Measurements from ENCODE around the gene TAOK3. TPM values are rescaled to one million over a fixed set of nuclear protein-coding genes. Genes with fewer than 3 reads are reported as not detected.

The TAOK3 gene
- total and polyA plus RNA-seq, 2 of the 8 experiments (the other 6 are each of a cell fraction or from before 2014, with no cell fraction given), result 5.2 to 9.3 TPM

- TF ChIP-seq CHD1 (IDR thresholded peaks at IDR 0.05; ENCODE audit: low read depth, low read length) (no peak), GTF2F1 (IDR thresholded peaks at IDR 0.05; ENCODE audit: borderline replicate concordance, low read depth, low read length) (no peak), TAF1 (IDR thresholded peaks at IDR 0.05; ENCODE audit: low read depth, low read length) (no peak), CBX8 (IDR thresholded peaks at IDR 0.05; ENCODE audit: borderline replicate concordance, low read depth, low read length) (no peak), ZNF274 (IDR thresholded peaks at IDR 0.05; ENCODE audit: borderline replicate concordance, extremely low read depth, low read length) (no peak), BACH1 (IDR thresholded peaks at IDR 0.05; ENCODE audit: low read length) (no peak), NRF1 (IDR thresholded peaks at IDR 0.05; ENCODE audit: low read depth, low read length) (no peak), EZH2 (IDR thresholded peaks at IDR 0.05; ENCODE audit: low read depth, low read length, severe bottlenecking) (no peak)
These were observed 244.8 kb downstream of the TAOK3 start (continued) for GRCh38 chr12:118127867-118128266.
